ENCODE results near the gene MGAT5.
A peak's percentile ranks its signal among the peaks of the same experiment; 100 is the strongest.

The MGAT5 gene

GRCh38 chr2:134407154-134407890, 153.4 kb downstream of the MGAT5 start:
- DNase-seq, result no peak

GRCh38 chr2:134408386-134408785, 154.5 kb downstream of the MGAT5 start:
- DNase-seq, result no peak

GRCh38 chr2:134408791-134409190, 154.9 kb downstream of the MGAT5 start:
- DNase-seq, result no peak

GRCh38 chr2:134410006-134410405, 156.1 kb downstream of the MGAT5 start:
- DNase-seq, result no peak

GRCh38 chr2:134410831-134411231, 157.0 kb downstream of the MGAT5 start:
- DNase-seq, result no peak

GRCh38 chr2:134411279-134411827, 157.5 kb downstream of the MGAT5 start:
- no peak for DNase-seq

- peak; percentile 69 for DNase-seq
These were observed 158.2 kb downstream of the MGAT5 start for GRCh38 chr2:134411828-134412638.

GRCh38 chr2:134412639-134412999, 158.7 kb downstream of the MGAT5 start:
- DNase-seq, result no peak

- DNase-seq, result no peak
These were observed 159.6 kb downstream of the MGAT5 start for GRCh38 chr2:134413430-134413829.

- no peak for DNase-seq
These were observed 160.0 kb downstream of the MGAT5 start for GRCh38 chr2:134413912-134414311.

GRCh38 chr2:134416018-134416417, 162.1 kb downstream of the MGAT5 start:
- no peak for DNase-seq

- no peak for DNase-seq
These were observed 162.8 kb downstream of the MGAT5 start for GRCh38 chr2:134416637-134417036.

- no peak for DNase-seq
These were observed 164.2 kb downstream of the MGAT5 start for GRCh38 chr2:134417968-134418582.

GRCh38 chr2:134420259-134420658, 166.4 kb downstream of the MGAT5 start:
- no peak for DNase-seq

GRCh38 chr2:134420920-134421319, 167.0 kb downstream of the MGAT5 start:
- DNase-seq, result no peak

GRCh38 chr2:134421556-134422328, 167.9 kb downstream of the MGAT5 start:
- no peak for DNase-seq

GRCh38 chr2:134425724-134426496, 172.0 kb downstream of the MGAT5 start:
- no peak for DNase-seq

- DNase-seq, result no peak
These were observed 172.8 kb downstream of the MGAT5 start for GRCh38 chr2:134426721-134427120.

- no peak for DNase-seq
These were observed 176.0 kb downstream of the MGAT5 start for GRCh38 chr2:134429886-134430285.

- DNase-seq, result no peak
These were observed 178.1 kb downstream of the MGAT5 start for GRCh38 chr2:134431838-134432434.

- no peak for DNase-seq
These were observed 178.6 kb downstream of the MGAT5 start for GRCh38 chr2:134432435-134432883.

All from activated CD8-positive, alpha-beta memory T cell treated with anti-CD3 and anti-CD28 coated beads, Interleukin-2, amount 50 U/mL, for 48 hours (primary cell).